Measurements from ENCODE around the gene TET2.

DNA sequence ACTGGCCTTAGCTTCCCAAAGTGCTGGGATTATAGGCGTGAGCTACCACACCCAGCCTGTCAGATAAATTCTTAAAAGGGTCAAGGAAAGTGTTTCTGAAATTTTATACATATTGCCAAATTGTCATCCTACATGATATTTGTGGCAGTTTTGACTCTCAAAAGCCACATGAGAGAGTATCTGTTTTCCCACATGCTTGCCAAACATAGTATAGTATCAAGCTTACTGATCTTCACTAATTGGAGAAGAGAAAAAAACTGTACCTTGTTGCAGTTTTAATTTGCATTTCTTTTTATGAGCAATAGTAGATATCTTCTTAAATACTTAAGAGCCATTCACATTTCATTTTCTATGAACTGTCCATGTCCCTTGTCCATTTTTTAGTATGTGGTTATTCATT, 83.6 kb downstream of the TET2 start:
- TF ChIP-seq, protein P1, sequence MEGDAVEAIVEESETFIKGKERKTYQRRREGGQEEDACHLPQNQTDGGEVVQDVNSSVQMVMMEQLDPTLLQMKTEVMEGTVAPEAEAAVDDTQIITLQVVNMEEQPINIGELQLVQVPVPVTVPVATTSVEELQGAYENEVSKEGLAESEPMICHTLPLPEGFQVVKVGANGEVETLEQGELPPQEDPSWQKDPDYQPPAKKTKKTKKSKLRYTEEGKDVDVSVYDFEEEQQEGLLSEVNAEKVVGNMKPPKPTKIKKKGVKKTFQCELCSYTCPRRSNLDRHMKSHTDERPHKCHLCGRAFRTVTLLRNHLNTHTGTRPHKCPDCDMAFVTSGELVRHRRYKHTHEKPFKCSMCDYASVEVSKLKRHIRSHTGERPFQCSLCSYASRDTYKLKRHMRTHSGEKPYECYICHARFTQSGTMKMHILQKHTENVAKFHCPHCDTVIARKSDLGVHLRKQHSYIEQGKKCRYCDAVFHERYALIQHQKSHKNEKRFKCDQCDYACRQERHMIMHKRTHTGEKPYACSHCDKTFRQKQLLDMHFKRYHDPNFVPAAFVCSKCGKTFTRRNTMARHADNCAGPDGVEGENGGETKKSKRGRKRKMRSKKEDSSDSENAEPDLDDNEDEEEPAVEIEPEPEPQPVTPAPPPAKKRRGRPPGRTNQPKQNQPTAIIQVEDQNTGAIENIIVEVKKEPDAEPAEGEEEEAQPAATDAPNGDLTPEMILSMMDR (conservative IDR thresholded peaks at IDR 0.05) = no peak
- TF ChIP-seq ZFX (IDR thresholded peaks at IDR 0.05) = no peak

Measured in C4-2B (cell line).